WI38 (cell line): ENCODE measurements around the gene C19orf81.
"Not testable (repeated sequence)": the region's sequence is repeated elsewhere in the genome, so short reads cannot be mapped to it uniquely, and the experiment has no call there.

Experiments used
- H3K4me3 ChIP-seq: 2 replicates; pipeline ENCODE4 v1.5.1; 2011; ENCODE audit warnings: low read depth, mild to moderate bottlenecking, control low read depth, low read length
- TF ChIP-seq, protein P1 (sequence below): IDR thresholded peaks from 2 replicates; pipeline ENCODE4 v1.5.1; 2012; ENCODE audit warnings: low read depth, mild to moderate bottlenecking, control low read depth, low read length

Gene C19orf81

DNA sequence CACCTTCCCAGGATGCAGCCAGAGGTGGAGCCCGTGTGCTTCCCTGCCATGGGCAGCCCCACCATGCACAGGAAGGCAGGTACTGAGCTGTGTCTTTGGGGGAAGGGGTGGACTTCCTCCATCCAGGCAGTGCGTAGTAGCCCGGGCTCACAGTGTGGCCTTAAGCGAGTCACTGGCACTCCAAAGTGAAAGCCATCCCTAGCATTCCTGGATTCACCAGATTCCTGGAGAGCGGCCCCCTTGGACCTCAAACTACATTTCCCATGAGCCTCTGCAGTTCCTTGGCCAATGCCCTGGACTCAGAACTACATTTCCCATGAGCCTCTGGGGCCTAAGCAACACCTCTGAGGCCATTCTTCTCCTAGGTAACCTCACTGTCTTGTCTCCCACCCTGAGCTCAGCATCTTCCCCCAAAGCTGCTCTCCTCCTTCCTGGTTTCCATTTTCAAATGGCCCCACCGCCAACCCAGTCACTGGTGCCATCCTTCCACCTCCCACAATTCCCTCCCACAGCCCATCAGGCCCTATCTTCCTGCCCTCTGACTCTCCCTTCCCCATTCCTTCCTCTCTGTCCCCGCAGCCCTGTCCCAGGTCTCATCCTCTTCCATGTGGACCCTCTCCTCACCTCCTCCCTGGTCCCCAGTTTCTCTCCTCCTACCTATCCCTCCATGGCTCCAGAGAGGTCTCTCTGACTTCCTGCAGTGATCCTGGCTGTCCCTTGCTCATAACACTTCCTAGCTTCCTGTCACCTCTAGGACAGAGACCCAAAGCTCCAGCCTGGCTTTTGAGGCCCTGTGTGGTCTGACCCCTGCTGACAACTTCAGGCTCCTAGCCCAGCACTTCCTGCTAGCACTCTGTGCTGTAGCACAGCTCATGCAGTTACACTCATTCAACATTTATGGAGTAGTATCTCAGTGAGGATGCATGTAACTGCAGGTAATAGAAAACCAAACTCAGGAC, at the start of gene C19orf81:
TSS of gene C19orf81 (plus strand) at position 13 of the 959 bp plus-strand sequence. CDS start at position 13, 0 bp downstream.
- TF ChIP-seq, protein P1, sequence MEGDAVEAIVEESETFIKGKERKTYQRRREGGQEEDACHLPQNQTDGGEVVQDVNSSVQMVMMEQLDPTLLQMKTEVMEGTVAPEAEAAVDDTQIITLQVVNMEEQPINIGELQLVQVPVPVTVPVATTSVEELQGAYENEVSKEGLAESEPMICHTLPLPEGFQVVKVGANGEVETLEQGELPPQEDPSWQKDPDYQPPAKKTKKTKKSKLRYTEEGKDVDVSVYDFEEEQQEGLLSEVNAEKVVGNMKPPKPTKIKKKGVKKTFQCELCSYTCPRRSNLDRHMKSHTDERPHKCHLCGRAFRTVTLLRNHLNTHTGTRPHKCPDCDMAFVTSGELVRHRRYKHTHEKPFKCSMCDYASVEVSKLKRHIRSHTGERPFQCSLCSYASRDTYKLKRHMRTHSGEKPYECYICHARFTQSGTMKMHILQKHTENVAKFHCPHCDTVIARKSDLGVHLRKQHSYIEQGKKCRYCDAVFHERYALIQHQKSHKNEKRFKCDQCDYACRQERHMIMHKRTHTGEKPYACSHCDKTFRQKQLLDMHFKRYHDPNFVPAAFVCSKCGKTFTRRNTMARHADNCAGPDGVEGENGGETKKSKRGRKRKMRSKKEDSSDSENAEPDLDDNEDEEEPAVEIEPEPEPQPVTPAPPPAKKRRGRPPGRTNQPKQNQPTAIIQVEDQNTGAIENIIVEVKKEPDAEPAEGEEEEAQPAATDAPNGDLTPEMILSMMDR, result no peak
- no peak within 1 kb of the TSS for H3K4me3 ChIP-seq

DNA sequence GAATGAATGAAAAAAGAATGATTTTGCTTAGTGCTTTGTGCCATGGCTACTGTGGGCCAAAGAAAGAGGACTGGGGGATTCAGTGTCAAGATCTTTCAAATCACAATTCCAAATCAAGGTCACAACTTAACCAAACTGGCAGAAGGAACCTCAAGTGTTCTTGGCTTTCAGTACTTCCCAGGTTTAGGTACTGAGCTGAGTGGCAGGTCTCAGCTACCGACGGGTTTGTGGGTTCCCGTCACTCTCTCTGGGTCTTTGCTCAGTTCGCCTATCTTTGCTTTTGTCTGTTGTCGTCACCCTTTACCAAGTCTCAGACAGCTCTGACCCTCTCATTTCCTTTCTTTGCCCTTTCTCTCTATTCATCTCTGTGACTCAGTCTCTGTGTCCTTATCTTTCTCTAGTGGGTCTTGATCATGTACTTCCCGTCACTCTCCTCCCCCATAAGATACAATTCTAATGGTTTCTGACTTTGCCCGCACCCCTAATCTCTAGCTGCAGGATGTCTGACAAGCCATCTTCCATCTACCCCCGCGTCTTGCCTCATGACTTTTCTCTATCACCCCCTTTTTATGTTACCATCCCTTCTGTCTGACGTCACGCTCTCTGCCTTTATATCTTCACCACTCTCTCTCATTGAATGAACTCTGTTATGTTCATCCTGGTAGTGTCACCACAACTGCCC, 47.7 kb upstream of the C19orf81 start:
- TF ChIP-seq, protein P1, result no peak
- no peak overlapping the region for H3K4me3 ChIP-seq

DNA sequence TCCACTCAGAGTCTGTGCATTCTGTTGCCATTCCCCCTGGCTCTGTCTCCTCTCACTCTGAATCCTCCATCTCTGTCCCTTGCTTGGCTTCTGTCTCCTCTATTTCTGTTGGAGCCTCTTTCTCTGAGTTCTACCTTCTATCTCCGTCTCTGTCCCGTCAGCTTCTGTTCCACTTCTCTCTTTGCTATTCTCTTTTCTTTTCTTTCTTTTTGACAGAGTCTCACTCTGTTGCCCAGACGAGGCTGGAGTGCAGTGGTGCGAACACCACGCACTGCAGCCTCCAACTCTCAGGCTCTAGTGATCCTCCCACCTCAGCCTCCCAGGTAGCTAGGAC, 47.2 kb upstream of the C19orf81 start:
- TF ChIP-seq, protein P1, result no peak
- no peak overlapping the region for H3K4me3 ChIP-seq

DNA sequence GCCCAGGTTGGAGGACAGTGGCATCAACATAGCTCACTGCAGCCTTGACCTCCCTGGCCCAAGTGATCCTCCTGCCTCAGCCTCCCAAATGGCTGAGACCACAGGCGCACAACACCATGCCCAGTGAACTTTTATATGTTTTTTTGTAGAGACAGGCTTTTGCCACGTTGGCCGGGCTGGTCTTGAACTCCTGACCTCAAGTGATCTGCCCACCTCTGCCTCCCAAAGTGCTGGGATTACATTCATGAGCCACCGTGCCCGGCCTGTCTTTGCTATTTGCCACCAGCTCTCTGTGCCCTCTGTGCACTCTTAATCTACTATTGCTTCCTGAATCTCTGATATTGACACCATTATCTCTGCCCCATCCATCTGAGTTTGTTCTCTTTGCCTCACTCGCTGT, 46.7 kb upstream of the C19orf81 start:
- no peak overlapping the region for H3K4me3 ChIP-seq
- TF ChIP-seq, protein P1, result no peak

DNA sequence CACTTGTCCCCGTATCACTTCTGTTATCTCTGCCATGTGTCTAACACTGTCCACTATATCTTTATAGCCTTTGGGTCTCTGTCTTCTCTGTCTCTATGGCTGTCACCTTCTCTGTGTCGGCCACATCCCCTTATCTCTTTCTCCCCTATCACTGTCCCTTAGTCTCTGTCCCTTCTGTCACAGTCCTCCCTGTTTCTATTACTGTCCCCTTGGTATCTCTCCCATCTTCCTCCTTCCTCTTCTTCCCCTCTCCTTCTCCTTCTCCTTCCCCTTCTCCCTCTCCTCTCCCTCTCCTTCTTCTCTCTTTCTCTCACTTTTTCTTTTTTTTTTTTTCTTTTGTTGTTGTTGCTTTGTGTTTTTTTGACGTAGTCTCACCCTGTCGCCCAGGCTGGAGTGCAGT, 46.3 kb upstream of the C19orf81 start:
- TF ChIP-seq, protein P1, result no peak
- no peak overlapping the region for H3K4me3 ChIP-seq

DNA sequence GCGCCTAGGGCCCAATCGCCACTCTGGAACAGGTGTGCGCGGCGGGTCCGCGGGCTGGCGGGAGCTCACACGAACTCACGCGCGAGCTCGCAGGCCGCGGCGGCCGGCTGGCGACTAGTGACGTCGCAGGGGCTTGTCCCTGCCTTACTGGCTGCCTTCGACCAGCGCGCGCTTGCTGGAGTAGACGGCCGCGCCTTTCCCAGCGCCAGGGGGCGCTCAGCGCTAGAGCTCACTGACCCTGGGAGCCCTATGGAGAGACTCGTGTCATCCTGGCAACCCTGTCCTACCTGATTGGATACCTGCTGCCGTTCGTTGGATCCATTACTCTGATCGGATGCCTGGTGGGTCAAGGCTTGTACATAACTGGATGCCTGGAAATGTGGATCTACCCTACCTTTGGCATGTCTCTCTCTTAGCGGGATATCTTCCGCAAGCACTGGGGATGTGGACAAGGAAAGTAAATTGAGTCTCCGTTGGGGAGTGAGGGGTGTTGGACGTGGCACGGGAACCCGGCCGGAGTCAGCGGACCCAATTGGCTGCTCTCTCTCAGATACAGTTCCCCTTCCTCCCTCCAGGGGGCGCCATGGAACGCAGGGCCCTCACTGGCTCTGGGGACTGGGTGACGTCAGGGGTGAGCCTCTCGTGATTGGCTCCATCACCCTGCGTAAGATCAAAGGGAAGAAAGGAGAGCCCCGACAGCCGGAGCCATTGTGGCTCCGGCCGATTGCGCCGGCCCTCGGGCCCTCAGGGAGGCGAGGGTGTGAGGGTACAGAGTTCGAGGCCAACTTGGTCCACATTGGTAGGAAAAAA, 44.8 kb upstream of the C19orf81 start:
- H3K4me3 ChIP-seq, result not testable (repeated sequence)

DNA sequence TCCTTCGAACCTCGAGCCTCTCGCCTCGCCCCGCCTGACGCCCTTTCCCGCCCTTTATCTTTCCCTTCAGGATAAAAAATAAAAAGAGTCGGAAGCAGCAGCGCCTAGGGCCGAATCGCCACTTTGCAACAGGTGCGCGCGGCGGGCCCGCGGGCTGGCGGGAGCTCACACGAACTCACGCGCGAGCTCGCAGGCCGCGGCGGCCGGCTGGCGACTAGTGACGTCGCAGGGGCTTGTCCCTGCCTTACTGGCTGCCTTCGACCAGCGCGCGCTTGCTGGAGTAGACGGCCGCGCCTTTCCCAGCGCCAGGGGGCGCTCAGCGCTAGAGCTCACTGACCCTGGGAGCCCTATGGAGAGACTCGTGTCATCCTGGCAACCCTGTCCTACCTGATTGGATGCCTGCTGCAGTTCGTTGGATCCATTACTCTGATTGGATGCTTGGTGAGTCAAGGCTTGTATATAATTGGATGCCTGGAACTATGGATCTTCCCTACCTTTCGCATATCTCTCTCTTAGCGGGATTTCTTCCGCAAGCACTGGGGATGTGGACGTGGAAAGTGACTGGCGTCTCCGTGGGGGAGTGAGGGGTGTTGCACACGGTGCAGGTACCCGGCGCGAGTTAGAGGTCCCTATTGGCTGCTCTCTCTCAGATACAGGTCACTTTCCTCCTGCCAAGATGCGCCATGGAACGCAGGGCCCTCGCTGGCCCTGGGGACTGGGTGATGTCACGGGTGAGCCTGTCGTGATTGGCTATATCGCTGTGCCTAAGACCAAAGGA, 43.0 kb upstream of the C19orf81 start:
- H3K4me3 ChIP-seq, result not testable (repeated sequence)
